SU-DHL-6 (cell line): ENCODE measurements around the gene GRID2.

Experiments used
- H2AFZ ChIP-seq: fragments of 200-600 bp; sonication (generic); 2 replicates; pipeline ENCODE4 v1.6.1; 2014; ENCODE audit warnings: low read depth, mild to moderate bottlenecking, moderate library complexity, mixed read lengths, antibody characterized with exemption, low read length; ENCODE audit not compliant: severe bottlenecking
- H3F3A ChIP-seq: fragments of 200-600 bp; shearing (Covaris generic); 2 replicates; pipeline ENCODE4 v1.6.0; 2016; ENCODE audit warnings: antibody characterized with exemption, mild to moderate bottlenecking; ENCODE audit not compliant: insufficient read depth
- H3K27ac ChIP-seq: fragments of 200-600 bp; sonication (generic); 2 replicates; pipeline ENCODE4 v1.5.1; 2016; ENCODE audit warnings: low read depth, mild to moderate bottlenecking, low read length, moderate library complexity, mixed read lengths
- H3K27me3 ChIP-seq: fragments of 200-600 bp; sonication (generic), shearing (Covaris generic); 2 replicates; pipeline ENCODE4 v1.6.0; 2014; ENCODE audit warnings: mild to moderate bottlenecking, low read length
- H3K36me3 ChIP-seq: fragments of 200-600 bp; sonication (generic); 2 replicates; pipeline ENCODE4 v1.6.1; 2014; ENCODE audit warnings: mild to moderate bottlenecking, low read length, mixed read lengths
- H3K4me2 ChIP-seq: fragments of 300-600, 200-600 bp; shearing (Covaris generic), sonication (generic); 2 replicates; pipeline ENCODE4 v1.6.0; 2014; ENCODE audit warnings: low read length, low read depth, mild to moderate bottlenecking; ENCODE audit not compliant: poor library complexity, severe bottlenecking
- H3K4me3 ChIP-seq: fragments of 200-600 bp; sonication (generic); 2 replicates; pipeline ENCODE4 v1.5.1; 2014; ENCODE audit warnings: antibody characterized with exemption, low read length, mild to moderate bottlenecking, mixed read lengths; ENCODE audit not compliant: insufficient read depth, poor library complexity, severe bottlenecking
- H3K79me2 ChIP-seq: fragments of 200-600 bp; sonication (generic); 2 replicates; pipeline ENCODE4 v1.6.1; 2014; ENCODE audit warnings: mild to moderate bottlenecking, low read length, moderate library complexity; ENCODE audit not compliant: insufficient read depth
- H3K9ac ChIP-seq: fragments of 200-600 bp; sonication (generic); 2 replicates; pipeline ENCODE4 v1.7.0; 2014; ENCODE audit warnings: mild to moderate bottlenecking, low read length
- H3K9me2 ChIP-seq: fragments of 200-600 bp; sonication (generic); replicated peaks from 2 replicates; pipeline ENCODE4 v1.6.1; 2014; ENCODE audit warnings: low read length; ENCODE audit not compliant: insufficient read depth
- H3K9me3 ChIP-seq: fragments of 200-600 bp; sonication (generic); 2 replicates; pipeline ENCODE4 v1.6.1; 2014; ENCODE audit warnings: low read length, mixed read lengths; ENCODE audit not compliant: insufficient read depth
- H4K20me1 ChIP-seq: fragments of 200-600 bp; sonication (generic); 2 replicates; pipeline ENCODE4 v1.6.1; 2014; ENCODE audit warnings: low read depth, mild to moderate bottlenecking, antibody characterized with exemption, low read length, moderate library complexity, mixed read lengths
- EZH2phosphoT487 ChIP-seq: fragments of 200-600 bp; sonication (generic), shearing (Covaris generic); conservative IDR thresholded peaks from 2 replicates; pipeline ENCODE4 v1.6.1; 2018; ENCODE audit warnings: mild to moderate bottlenecking, antibody characterized with exemption, low read length, moderate library complexity, mixed read lengths
- TF ChIP-seq, protein P1 (sequence below): fragments of 200-600 bp; sonication (generic); IDR thresholded peaks from one replicate; pipeline ENCODE4 v1.5.1; 2017; ENCODE audit warnings: antibody characterized with exemption, mild to moderate bottlenecking, low read length, moderate library complexity; ENCODE audit not compliant: insufficient read depth, poor library complexity, severe bottlenecking

The GRID2 gene

DNA sequence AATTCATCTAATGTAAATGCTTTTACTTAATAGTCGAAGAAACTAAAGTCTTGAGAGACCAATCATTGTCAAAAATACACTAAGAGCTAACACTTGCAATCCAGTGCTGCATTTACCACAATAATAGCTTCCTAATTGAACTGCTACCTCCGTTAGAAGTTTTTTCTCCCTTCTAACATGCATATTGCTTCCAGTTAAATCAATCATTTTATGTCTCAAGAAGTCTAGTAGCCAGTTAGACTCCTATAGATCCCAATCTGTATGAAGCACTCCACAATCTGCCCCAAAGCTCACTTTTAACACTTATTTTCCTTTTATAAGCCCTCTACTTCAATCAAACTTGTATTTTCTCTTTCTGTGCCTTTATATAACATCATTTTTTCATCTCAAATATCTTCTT, 41.4 kb upstream of the GRID2 start:
- Histone ChIP-seq H3K4me2 (no peak overlapping the region), H3K79me2 (no peaks in the 10 kb centered on the region), H3K36me3 (no peaks in the 10 kb centered on the region), H3K27ac (no peak overlapping the region), H2AFZ (no peak overlapping the region), H4K20me1 (no peaks in the 10 kb centered on the region), H3K9me3 (no peaks in the 10 kb centered on the region), H3K27me3 (no peaks in the 10 kb centered on the region), H3K9ac (no peak overlapping the region), H3K9me2 (no peaks in the 10 kb centered on the region), H3K4me3 (no peak overlapping the region), H3F3A (no peaks in the 10 kb centered on the region)
- TF ChIP-seq EZH2phosphoT487, result no peak

DNA sequence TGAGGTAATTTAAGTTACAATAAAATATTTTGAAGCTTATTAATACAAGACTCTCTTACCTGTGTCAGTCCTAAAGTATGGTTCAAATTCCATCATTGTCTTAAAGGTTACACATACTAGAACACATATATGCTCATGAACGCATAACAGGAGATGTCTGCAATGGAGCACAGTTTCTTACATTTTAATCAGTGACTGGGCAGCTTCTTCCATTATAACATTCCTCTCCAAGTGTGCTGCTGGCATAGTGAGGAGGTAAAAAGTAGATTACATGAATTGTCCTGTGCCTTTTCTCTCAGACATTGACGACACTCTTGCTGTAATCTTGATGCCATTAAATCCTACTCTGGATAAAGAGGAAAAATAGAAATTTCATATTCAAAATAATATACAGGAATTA, 40.8 kb upstream of the GRID2 start:
- H3K27ac ChIP-seq, result no peak overlapping the region
- H3K36me3 ChIP-seq, result no peaks in the 10 kb centered on the region
- H3K4me2 ChIP-seq, result no peak overlapping the region
- no peak overlapping the region for H3K9ac ChIP-seq
- H4K20me1 ChIP-seq, result no peaks in the 10 kb centered on the region
- no peak overlapping the region for H2AFZ ChIP-seq
- no peak overlapping the region for H3K4me3 ChIP-seq
- H3K9me2 ChIP-seq, result no peaks in the 10 kb centered on the region
- no peaks in the 10 kb centered on the region for H3K79me2 ChIP-seq
- no peak for TF ChIP-seq EZH2phosphoT487
- TF ChIP-seq, protein P1, sequence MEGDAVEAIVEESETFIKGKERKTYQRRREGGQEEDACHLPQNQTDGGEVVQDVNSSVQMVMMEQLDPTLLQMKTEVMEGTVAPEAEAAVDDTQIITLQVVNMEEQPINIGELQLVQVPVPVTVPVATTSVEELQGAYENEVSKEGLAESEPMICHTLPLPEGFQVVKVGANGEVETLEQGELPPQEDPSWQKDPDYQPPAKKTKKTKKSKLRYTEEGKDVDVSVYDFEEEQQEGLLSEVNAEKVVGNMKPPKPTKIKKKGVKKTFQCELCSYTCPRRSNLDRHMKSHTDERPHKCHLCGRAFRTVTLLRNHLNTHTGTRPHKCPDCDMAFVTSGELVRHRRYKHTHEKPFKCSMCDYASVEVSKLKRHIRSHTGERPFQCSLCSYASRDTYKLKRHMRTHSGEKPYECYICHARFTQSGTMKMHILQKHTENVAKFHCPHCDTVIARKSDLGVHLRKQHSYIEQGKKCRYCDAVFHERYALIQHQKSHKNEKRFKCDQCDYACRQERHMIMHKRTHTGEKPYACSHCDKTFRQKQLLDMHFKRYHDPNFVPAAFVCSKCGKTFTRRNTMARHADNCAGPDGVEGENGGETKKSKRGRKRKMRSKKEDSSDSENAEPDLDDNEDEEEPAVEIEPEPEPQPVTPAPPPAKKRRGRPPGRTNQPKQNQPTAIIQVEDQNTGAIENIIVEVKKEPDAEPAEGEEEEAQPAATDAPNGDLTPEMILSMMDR, result no peak
- H3K9me3 ChIP-seq, result no peaks in the 10 kb centered on the region
- no peaks in the 10 kb centered on the region for H3F3A ChIP-seq
- H3K27me3 ChIP-seq, result no peaks in the 10 kb centered on the region

DNA sequence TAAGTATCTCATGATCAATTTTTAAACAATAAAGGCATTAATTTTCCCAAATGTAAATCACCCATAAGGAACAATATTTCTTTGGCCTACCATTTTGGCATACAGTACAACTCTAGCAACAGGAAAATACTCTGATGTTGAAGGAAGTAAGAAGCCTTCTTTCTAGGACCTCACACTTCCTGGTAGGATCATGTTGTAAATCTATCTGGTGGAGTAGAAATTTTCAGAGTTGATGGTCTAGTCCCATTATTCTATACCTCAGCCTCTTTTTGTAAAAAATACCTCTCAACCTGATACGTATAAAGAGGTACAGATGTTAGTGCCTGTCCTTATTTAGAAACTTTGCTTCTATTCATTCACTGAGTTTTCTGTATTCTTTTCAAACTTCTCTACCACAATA, 40.2 kb upstream of the GRID2 start:
- Histone ChIP-seq H3K27me3 (no peaks in the 10 kb centered on the region), H3K79me2 (no peaks in the 10 kb centered on the region), H3K27ac (no peak overlapping the region), H3K4me3 (no peak overlapping the region), H2AFZ (no peak overlapping the region), H3K9me2 (no peaks in the 10 kb centered on the region), H3F3A (no peaks in the 10 kb centered on the region), H4K20me1 (no peaks in the 10 kb centered on the region), H3K4me2 (no peak overlapping the region), H3K9me3 (no peaks in the 10 kb centered on the region), H3K9ac (no peak overlapping the region), H3K36me3 (no peaks in the 10 kb centered on the region)
- no peak for TF ChIP-seq EZH2phosphoT487
- TF ChIP-seq, protein P1, result no peak

DNA sequence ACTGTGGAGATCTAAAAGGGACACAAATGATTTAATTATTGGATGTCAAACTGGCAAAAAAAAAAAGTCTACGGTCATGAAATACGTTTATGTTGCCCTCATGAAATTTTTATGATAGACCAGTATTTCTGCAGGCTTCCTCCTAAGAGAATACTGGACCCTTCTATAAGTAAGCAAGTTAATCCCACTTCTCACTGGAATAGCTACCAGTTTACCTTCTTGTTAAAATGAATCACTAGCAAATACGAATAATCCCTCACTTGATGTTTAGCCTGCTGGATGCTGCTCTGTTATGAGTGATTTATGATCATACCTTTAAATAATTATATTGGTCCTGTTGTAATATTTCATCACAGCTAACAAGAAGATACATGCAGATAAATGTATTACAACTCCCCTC, 39.6 kb upstream of the GRID2 start:
- Histone ChIP-seq H3K79me2 (no peaks in the 10 kb centered on the region), H2AFZ (no peak overlapping the region), H3K4me2 (no peak overlapping the region), H4K20me1 (no peaks in the 10 kb centered on the region), H3K27me3 (no peaks in the 10 kb centered on the region), H3K9ac (no peak overlapping the region), H3K9me2 (no peaks in the 10 kb centered on the region), H3K9me3 (no peaks in the 10 kb centered on the region), H3K36me3 (no peaks in the 10 kb centered on the region), H3F3A (no peaks in the 10 kb centered on the region), H3K4me3 (no peak overlapping the region), H3K27ac (no peak overlapping the region)
- no peak for TF ChIP-seq EZH2phosphoT487
- TF ChIP-seq, protein P1, result no peak
